Tongue (tissue), 2 donors: ENCODE data around the gene GSTA1. TPM values are rescaled to one million over a fixed set of nuclear protein-coding genes. Genes with fewer than 3 reads are reported as not detected.
"Not testable (repeated sequence)": the region's sequence is repeated elsewhere in the genome, so short reads cannot be mapped to it uniquely, and the experiment has no call there.

Experiments used
- DNase-seq: peaks from one replicate; pipeline ENCODE4 v3.0.0-alpha.2; 2015
- total RNA-seq: library from RNA; depleted of rRNA; stranded (reverse); fragments of >200 nt; gene quantifications from one replicate; pipeline ENCODE4 v1.2.3, GENCODE V29; 2014

GSTA1 gene
- total RNA-seq, 1 donor from 2014 or later: 1.6 TPM

DNA sequence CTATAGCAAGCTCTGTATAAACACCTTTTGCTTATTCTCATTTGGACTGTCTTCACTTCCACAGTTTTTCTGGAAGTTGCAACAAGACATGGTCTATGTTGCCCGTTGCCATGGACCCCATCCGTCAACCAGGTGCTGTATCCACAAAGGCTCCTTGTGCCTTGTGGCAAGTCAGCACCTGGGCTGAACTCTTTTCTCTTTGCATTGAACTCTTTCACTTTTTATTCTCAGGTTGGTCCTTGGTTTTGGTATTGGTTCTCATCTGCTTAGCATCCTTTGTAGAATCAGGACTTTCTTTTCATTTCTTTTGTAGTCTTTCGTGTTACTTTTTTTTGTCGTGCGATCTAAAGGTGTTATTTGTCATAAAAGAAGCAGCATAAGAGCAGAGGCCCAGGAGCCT is 5.0 kb upstream of the GSTA1 start:
- DNase-seq: no peak

DNA sequence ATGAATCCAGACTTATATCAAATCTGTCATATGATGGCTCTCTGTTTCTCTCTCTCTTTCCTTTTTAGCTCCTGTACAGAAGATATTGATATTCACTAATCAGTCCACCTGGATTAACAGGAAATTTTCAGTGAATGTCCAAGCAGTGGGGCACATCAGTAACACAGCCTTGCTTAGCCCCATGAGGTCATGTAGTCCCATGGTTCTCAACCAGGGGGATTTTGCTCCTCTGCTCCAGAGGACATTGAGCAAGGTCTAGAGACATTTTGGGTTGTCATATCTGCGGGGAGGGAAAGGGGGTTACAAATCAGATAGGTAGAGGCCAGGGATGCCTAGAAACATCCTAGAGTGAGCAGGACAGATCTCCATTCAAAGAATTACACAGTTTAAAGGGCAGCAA is 810 bp downstream of the GSTA1 start:
- DNase-seq: no peak

DNA sequence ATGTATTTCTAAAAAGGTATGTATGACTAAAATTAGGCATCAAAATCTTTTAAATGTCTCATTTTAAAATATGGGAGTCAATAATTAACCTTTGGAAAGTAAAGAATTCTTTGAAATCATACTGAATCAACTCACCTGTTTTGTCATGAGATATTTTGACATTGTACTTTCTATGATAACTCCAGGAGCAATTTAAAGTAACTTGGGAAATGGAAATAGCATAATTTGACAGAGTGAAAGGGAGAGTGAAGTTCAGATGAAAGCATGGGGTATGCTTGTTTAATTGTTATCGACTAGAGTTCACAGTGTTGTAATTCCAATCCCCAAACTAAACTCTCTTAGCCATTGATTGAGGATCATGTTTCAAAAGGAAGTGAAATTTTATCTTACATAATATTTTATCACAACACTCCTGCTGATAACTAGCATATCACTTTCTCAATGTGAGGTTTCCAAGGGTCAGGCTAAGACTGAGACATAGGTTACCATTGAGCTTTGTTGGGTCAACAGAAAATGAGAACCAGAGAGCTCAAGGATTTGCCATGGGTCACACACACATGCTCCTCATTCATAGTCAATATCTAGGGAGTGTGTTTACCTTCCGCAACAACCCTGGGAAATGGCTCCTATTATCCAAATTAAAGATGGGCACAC is 2.3 kb downstream of the GSTA1 start:
- DNase-seq: no peak

DNA sequence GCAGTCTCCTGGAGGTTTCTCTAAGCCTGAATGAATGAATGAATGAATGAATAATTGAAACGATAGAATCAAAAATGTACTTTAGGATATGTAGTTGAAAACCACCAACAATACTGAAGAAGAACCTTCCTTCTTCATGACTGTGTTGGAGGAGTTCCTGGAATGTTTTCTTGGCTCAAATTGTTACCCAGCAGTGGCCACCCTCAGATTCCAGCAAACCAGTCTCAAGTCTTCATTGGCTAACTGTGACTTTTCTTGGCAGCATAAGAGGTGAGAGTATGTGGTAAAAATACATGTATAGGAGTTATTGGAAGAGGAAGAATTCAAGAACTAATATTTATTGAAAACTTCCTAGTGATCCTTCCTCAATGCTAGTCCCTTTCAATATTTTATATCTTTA is 4.3 kb downstream of the GSTA1 start:
- not testable (repeated sequence) for DNase-seq

DNA sequence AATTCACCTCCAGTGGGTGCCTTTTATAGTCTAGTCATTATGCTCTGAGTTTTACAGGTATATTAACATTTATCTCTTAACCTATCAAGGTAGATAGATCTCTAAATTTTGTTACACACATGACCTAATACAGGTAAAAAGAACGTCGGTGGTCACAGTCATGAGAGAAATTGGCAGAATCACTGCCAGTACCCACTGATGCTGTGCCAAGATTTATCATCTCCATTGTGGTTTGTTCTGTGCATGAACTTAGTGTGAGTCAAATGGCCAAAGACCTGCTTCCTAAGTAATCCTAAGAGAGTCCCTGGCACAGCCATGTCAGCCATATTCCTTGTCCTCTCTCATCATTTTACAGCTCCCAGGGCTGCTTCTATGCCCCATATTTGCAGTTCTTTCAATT is 9.2 kb downstream of the GSTA1 start:
- DNase-seq: not testable (repeated sequence)

DNA sequence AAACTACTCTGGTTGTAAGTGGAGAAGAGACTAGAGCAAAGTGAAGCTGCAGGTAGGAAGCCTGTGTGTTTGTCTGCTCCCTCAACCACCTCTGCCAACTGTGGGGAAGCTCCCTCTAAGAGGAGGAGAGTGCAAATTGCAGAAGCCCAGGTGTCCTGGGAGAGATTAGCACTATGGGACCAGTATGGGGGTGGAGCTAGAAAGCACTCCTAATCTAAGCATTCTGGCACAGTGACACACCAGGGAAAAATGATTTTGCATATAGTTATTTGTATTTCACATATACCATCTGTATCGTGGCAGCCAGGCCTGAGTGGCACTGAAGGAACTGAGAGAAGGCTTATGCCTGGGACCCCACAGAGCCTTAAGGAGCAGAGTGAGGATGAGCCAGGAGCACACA is 12.8 kb downstream of the GSTA1 start:
- DNase-seq: no peak

DNA sequence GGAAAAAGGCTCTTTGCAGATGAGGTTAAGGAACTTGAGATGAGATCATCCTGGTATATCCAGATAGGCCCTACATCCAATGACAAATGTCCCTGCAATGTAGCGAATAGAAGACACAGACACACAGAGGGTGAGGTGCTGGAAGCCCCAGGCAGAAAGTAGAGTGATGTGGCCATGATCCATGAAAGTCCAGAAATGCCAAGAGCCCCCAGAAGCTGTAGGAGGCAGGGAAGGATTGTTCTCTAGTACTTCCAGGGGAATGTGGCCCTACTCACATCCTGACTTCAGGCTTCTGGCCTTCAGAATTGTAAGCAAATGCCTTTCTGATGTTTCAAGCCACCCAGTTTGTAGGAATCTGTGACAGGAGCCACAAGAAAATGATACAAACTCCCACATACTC is 14.0 kb downstream of the GSTA1 start:
- DNase-seq: not testable (repeated sequence)

DNA sequence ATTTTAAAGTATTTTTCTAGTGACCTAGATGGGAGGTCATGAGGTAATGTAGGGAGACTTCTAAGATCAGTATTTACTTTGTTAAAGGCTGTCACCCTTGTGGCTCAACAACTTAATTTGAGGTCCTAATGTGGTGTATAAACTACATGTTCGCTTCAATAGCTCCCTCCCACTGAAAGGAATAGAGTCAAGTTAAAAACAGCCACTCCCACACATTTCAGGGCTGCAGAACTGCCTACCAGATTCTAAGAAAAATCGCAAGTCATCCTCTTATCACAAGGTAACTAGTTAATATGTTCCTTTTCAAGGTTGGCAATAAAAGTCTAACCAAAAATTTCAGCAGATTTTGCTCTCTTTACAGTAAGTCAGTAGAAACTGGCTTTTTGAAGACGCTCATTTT is 15.1 kb downstream of the GSTA1 start:
- DNase-seq: no peak

DNA sequence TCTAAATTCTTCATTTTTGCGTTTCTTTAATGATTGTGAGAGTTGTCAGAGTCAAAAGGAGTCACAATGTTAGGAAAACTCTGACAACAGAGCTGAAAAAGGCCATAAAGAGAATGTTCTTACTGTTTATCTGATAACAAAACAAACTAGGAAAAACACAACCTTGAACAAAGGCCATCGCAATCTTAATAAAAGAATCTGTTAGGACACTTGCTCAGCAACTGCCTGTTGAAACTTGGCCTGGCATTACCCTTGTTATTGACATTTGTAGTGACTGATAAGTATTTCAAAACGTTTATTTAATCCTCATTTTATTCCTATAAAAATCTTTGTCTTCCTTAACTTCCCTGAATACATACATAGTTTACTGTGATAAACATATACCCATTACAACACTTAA is 15.7 kb downstream of the GSTA1 start:
- DNase-seq: no peak

DNA sequence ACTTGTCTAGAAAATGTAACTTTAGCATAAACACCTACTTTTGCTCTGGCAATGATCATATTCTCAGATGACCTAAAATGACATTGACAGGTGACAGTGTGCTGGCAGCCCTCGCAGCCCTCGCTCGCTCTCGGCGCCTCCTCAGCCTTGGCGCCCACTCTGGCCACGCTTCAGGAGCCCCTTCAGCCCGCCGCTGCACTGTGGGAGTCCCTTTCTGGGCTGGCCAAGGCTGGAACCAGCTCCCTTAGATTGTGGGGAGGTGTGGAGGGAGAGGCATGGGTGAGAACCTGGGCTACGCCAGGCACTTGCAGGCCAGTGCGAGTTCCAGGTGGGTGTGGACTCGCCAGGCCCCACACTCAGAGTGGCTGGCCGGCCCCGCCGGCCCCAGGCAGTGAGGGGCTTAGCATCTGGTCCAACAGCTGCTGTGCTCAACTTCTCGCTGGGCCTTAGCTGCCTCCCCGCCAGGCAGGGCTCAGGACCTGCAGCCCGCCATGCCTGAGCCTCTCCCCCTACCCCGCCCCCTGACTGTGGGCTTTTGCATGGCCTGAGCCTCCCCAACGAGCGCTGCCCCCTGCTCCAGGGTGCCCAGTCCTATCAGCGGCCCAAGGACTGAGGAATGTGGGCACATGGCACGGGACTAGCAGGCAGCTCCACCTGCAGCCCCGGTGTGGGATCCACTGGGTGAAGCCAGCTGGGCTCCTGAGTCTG is 17.2 kb downstream of the GSTA1 start:
- DNase-seq: no peak

DNA sequence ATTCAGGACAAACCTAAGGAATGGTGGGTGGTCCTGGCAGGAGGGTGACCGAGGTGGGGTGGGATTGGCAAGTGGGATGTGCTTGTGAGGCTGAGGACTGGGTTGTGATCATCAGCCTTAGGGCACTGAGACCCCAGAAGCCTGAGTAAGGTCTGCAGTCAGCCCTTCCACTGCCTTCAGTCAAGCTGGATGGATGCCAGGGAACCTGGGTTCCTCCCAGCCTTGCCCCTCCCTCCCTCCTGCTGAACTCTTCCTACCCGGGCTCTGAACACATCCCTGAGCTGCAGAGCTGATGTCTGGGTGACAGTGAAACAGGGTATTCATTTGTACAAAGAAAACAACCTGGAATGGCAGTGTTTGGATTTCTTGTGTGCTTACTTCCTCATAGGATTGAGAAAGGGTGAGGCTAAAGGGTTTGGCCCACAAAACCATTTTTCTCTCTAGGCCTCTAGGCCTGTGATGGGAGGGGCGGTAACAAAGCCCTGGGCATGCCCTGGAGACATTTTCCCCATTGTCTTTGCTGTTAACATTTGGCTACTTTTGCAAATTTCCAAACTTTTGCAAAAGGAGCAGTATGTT is 20.8 kb downstream of the GSTA1 start:
- DNase-seq: not testable (repeated sequence)

DNA sequence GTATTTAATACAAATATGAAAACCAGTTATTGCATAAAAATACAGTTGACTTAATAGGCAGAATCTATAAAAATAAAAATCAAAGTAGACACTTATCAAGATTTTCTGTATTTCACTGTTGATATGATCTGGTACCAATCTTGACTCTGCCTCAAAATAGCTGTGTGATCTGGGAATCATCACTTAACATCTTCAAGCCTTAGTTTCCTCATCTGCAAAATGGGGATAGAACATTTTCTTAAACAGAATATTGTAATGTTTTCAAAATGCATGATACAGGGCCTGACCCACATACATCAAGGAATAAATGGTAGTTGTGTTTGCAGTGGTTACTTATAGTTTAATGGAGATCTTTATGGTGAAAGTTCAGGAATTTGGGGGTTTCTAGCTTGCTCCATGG is 21.4 kb downstream of the GSTA1 start:
- not testable (repeated sequence) for DNase-seq

DNA sequence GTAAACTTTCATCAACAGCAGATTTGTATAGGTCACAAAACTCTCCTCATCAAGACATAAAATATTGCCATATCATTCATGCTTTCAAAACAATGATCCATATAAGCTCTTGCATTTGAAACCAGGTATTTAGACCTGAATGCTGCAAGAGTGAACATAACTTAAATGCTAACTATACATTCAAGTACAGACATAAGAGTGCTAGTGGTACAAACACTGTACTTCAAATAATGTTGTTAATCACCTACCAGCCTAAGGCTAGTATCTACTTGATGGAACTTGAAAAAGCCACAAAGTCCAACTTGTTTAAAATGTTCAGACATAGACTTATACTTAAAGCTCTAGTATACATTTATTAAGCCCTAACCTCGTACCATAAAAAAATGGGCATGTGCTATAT is 24.4 kb downstream of the GSTA1 start:
- peak; percentile 33 for DNase-seq

DNA sequence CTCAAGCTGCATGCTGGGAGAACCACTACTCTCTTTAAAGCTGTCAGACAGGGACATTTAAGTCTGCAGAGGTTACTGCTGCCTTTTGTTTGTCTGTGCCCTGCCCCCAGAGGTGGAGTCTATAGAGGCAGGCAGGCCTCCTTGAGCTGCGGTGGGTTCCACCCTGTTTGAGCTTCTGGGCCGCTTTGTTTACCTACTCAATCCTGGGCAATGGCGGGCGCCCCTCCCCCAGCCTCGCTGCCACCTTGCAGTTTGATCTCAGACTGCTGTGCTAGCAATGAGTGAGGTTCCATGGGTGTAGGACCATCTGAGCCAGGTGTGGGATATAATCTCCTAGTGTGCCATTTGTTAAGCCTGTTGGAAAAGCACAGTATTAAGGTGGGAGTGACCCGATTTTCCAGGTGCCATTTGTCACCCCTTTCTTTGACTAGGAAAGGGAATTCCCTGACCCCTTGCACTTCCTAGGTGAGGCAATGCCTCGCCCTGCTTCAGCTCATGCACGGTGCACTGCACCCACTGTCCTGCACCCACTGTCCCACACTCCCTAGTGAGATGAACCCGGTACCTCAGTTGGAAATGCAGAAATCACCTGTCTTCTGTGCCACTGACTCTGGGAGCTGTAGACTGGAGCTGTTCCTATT is 26.8 kb downstream of the GSTA1 start:
- DNase-seq: not testable (repeated sequence)

DNA sequence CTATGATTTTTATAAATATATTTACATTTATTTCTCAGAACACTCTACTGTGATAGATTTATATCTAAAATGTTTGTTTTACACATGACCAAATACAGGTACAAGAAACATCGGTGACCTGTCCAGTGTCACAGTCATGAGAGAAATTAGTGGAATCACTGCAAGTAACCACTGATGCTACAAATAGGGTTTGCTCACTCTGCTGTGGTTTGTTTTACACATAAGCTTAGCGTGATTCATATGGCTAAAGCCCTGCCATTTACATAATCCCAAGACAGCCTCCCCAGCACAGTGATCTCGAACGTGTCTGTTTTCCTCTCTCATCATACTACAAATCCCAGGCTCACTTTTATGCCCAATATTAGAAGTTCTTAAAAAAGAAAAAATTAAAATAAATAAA is 34.2 kb downstream of the GSTA1 start:
- DNase-seq: not testable (repeated sequence)

DNA sequence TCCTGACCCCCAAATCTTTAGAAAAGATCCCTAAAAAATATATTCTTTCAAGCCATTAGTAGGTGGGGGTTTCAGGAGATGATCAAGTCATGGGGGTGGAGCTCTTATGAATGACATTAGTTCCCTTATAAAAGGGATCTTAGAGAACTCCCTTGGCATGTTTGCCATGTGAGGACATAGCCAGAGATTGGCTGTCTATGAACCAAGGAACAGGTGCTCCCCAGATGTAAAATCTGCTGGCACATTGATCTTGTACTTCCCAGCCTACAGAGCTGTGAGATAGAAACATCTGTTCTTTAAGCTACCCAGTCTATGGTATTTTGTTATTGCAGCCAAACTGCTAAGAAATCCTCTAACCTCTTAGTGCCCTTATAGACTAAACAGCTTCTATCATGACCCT is 36.0 kb downstream of the GSTA1 start:
- not testable (repeated sequence) for DNase-seq

DNA sequence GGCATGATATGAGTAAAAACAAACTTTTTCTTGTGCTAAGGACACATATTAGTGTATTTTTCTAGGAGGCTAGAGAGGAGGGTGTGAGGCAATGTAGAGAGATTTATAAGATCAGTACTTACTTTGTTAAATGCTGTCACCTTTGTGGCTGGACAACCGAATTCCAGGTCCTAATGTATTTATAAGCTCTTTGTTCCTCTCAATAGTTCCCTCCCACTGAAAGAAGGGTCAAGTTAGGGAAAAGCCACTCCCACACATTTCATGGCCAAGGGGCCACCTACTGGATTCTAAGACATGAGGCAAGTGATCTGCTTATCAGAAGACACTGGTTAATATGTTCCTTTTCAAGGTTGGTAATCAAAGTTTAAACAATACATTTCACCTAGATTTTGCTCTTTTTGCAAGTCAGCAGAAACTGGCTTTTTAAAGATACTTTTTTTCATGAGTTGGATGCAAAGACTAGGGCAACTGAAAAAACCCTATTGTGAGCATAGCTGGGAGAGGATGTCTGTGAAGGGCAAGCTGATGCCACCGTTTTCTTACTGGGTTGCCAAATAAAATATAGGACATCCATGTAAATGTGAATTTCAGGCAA is 40.2 kb downstream of the GSTA1 start, which contains the start of gene GSTA2:
Gene GSTA2 (minus strand): TSS at position 154 of the 595 bp plus-strand sequence. CDS start 5,528 bp downstream, outside the sequence.
- DNase-seq: not testable (repeated sequence)

DNA sequence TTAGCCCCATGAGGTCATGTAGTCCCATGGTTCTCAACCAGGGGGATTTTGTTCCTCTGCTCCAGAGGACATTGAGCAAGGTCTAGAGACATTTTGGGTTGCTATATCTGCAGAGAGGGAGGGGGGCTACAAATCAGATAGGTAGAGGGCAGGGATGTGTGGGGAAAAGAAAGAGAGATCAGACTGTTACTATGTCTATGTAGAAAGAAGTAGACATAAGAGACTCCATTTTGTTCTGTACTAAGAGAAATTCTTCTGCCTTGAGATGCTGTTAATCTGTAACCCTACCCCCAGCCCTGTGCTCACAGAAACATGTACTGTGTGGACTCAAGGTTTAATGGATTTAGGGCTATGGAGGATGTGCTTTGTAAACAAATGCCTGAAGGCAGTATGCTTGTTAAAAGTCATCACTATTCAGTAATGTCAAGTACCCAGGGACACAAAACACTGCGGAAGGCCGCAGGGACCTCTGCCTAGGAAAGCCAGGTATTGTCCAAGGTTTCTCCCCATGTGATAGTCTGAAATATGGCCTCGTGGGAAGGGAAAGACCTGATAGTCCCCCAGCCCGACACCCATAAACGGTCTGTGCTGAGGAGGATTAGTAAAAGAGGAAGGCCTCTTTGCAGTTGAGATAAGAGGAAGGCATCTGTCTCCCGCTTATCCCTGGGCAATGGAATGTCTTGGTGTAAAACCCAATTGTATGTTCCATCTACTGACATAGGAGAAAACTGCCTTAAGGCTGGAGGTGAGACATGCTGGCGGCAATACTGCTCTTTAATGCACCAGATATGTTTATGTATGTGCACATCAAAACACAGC is 41.7 kb downstream of the GSTA1 start:
- not testable (repeated sequence) for DNase-seq

DNA sequence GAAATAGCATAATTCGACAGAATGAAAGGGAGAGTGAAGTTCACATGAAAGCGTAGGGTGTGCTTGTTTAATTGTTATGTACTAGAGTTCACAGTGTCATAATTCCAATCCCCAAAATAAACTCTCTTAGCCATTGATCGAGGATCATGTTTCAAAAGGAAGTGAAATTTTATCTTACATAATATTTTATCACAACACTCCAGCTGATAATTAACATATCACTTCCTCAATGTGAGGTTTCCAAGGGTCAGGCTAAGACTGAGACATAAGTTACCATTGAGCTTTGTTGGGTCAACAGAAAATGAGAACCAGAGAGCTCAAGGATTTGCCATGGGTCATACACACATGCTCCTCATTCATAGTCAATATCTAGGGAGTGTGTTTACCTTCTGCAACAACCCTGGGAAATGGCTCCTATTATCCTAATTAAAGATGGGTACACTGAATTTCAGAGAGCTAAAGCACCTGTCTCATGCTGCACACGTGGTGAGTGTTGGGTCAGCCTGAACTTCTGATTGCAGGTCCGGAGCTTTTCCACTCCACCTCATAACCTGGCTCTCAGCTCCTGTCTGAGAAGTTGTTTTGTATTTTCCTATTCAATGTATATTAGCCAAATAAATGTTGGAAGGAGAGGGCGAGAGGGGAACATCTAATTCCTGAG is 43.4 kb downstream of the GSTA1 start:
- no peak for DNase-seq

DNA sequence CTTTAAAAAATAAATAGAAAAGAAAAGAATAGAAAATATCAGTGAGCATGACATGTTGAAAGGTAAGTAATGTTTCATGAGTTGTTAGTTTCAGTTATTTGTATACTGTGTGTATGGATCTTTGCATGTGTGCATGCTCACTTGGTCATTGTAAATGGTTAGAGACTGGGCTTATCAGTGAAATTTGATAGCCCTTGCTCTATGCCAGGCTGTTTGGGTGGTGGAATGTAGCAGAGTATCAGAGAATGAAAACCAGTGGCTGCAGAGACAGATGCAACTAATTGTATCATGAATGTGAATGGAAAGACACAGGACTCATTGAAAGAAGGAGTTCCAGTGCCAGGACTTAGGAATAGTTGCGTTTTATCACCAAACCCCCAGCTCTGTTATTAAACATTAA is 44.5 kb downstream of the GSTA1 start:
- no peak for DNase-seq
